ENCODE results near the gene ELMOD1.

The ELMOD1 gene

DNA sequence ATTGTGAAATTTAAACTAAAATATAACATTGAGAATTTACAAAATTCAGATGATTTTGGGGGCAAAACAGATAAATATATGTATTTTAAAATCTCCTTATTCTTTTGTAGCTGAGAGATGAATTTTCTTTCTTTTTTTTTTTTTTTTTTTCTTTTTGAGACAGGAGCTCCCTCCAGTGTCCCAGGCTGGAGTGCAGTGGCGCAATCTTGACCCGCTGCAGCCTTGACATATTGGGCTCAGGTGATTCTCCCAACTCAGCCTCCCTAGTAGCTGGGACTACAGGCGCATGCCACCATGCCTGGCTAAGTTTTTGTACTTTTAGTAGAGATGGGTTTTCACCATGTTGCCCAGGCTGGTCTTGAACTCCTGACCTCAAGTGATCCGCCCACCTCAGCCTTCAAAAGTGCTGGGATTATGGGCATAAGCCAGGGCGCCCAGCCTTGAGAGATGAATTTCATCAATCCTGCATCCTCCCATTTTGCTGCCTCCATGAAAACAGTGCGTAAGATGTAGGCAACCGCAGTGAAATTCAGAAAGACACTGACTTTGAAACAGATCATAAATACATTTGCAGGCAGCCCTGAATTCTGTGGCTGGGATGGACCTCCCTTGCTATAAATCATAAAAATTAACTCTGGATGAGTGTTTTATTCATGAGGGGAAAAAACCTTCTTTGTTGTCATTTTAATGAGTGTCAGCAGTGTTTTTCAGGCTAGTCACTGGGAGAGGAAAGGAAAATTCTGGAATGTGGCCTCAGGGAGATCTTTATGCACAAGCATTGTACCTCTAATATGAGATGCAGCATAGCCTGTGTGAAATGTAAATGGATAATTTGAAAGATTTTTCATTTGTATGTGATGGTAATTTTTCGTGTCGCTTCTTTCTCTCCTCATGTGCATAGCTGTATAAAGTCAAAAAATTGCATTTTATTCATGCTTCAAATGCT lies 14.4 kb downstream of the ELMOD1 start:
- H3K27ac ChIP-seq, result no peak overlapping the region
- H3K9me3 ChIP-seq (ENCODE audit: control insufficient read depth, low read length), result no peaks in the 10 kb centered on the region
- no peak overlapping the region for H2AFZ ChIP-seq
- no peak overlapping the region for H3K9ac ChIP-seq
- H3K36me3 ChIP-seq (ENCODE audit: control insufficient read depth, insufficient read depth, low read length), result no peaks in the 10 kb centered on the region
- no peaks in the 10 kb centered on the region for H3K27me3 ChIP-seq (ENCODE audit: control insufficient read depth, insufficient read depth, low read length)
- no peak overlapping the region for H3K4me3 ChIP-seq (ENCODE audit: low read depth, low read length)
- no peaks in the 10 kb centered on the region for H3K79me2 ChIP-seq
- no peak overlapping the region for H3K4me2 ChIP-seq (ENCODE audit: low read length)
- no peaks in the 10 kb centered on the region for H3K4me1 ChIP-seq
- TF ChIP-seq, protein P1, sequence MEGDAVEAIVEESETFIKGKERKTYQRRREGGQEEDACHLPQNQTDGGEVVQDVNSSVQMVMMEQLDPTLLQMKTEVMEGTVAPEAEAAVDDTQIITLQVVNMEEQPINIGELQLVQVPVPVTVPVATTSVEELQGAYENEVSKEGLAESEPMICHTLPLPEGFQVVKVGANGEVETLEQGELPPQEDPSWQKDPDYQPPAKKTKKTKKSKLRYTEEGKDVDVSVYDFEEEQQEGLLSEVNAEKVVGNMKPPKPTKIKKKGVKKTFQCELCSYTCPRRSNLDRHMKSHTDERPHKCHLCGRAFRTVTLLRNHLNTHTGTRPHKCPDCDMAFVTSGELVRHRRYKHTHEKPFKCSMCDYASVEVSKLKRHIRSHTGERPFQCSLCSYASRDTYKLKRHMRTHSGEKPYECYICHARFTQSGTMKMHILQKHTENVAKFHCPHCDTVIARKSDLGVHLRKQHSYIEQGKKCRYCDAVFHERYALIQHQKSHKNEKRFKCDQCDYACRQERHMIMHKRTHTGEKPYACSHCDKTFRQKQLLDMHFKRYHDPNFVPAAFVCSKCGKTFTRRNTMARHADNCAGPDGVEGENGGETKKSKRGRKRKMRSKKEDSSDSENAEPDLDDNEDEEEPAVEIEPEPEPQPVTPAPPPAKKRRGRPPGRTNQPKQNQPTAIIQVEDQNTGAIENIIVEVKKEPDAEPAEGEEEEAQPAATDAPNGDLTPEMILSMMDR (IDR thresholded peaks at IDR 0.05), result no peak

GRCh38 chr11:107606141-107606540 lies 15.2 kb downstream of the ELMOD1 start:
- no peak overlapping the region for H3K9ac ChIP-seq
- H3K27ac ChIP-seq, result no peak overlapping the region
- H3K4me1 ChIP-seq, result no peaks in the 10 kb centered on the region
- no peaks in the 10 kb centered on the region for H3K9me3 ChIP-seq (ENCODE audit: control insufficient read depth, low read length)
- H3K79me2 ChIP-seq, result no peaks in the 10 kb centered on the region
- no peaks in the 10 kb centered on the region for H3K36me3 ChIP-seq (ENCODE audit: control insufficient read depth, insufficient read depth, low read length)
- H3K27me3 ChIP-seq (ENCODE audit: control insufficient read depth, insufficient read depth, low read length), result no peaks in the 10 kb centered on the region
- H3K4me3 ChIP-seq (ENCODE audit: low read depth, low read length), result no peak overlapping the region
- H2AFZ ChIP-seq, result no peak overlapping the region
- H3K4me2 ChIP-seq (ENCODE audit: low read length), result no peak overlapping the region
- TF ChIP-seq, protein P1 (IDR thresholded peaks at IDR 0.05), result no peak

DNA sequence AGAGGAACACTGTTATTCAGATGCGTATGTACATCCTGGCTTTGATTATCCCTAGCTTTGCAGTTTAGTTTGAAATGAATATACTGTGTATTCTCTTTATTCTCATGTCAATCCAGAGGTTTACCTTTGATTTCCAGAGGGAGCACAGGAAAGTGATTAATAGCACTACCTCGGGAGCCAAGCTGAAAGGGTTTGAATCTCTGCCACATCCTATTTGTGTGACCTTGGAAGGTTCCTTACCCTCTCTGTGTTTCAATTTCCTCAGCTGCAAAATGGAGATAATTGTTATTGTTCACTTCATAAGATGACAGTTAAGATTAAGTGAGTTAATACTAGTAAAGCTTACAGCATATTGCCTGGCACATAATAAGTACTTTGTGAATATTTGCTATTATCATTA lies 17.9 kb downstream of the ELMOD1 start:
- H3K36me3 ChIP-seq (ENCODE audit: control insufficient read depth, insufficient read depth, low read length), result no peaks in the 10 kb centered on the region
- H3K4me3 ChIP-seq (ENCODE audit: low read depth, low read length), result no peak overlapping the region
- H3K27ac ChIP-seq, result no peak overlapping the region
- H3K9ac ChIP-seq, result no peak overlapping the region
- H3K79me2 ChIP-seq, result no peaks in the 10 kb centered on the region
- no peak overlapping the region for H2AFZ ChIP-seq
- TF ChIP-seq, protein P1 (IDR thresholded peaks at IDR 0.05), result no peak
- no peaks in the 10 kb centered on the region for H3K27me3 ChIP-seq (ENCODE audit: control insufficient read depth, insufficient read depth, low read length)
- H3K9me3 ChIP-seq (ENCODE audit: control insufficient read depth, low read length), result no peaks in the 10 kb centered on the region
- no peaks in the 10 kb centered on the region for H3K4me1 ChIP-seq
- no peak overlapping the region for H3K4me2 ChIP-seq (ENCODE audit: low read length)

DNA sequence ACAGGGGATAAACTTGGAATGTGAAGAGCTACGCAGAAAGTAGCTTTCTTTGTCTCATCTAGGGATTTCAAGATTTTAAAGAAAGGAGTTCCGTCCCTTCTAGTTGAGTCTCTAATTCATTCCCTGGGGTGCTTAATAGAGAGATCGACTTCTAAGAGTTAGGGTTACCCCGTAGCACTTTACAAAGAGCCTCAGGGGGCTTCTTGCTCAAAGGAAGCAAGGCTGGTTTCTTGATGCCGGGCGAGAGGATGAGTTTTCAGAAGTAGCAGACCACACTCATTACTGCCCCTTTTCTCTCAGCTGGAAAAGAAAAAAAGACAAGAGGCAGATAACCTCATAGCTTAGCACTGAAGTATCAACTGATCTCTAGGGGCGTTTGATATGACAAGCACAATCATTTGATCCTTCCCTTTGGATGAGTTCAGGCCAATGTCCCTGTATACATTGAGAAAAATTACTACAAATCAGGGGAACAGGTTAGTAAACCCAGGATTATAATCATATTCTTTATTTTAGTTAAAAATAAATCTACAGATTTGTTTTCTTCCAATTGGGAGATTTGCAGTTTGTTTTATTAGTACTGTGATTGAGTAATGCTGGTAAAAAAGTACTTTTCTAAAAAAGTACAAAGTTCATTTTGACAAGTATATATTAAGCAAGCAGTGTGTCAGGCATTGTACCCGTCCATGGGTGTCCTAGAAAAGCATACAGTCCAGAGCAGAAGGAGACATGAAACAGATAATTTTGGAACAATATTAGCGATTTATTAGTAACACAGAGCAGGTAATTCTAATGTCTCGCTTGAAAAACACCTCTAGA lies 18.7 kb downstream of the ELMOD1 start:
- H2AFZ ChIP-seq, result no peak overlapping the region
- H3K4me1 ChIP-seq, result no peaks in the 10 kb centered on the region
- no peak overlapping the region for H3K27ac ChIP-seq
- no peak overlapping the region for H3K4me2 ChIP-seq (ENCODE audit: low read length)
- H3K36me3 ChIP-seq (ENCODE audit: control insufficient read depth, insufficient read depth, low read length), result no peaks in the 10 kb centered on the region
- no peaks in the 10 kb centered on the region for H3K79me2 ChIP-seq
- H3K9me3 ChIP-seq (ENCODE audit: control insufficient read depth, low read length), result no peaks in the 10 kb centered on the region
- TF ChIP-seq, protein P1 (IDR thresholded peaks at IDR 0.05), result no peak
- no peak overlapping the region for H3K4me3 ChIP-seq (ENCODE audit: low read depth, low read length)
- no peaks in the 10 kb centered on the region for H3K27me3 ChIP-seq (ENCODE audit: control insufficient read depth, insufficient read depth, low read length)
- H3K9ac ChIP-seq, result no peak overlapping the region

Measured in parathyroid adenoma (tissue), 2 donors.